T-cell (primary cell): ENCODE data around the gene CYSLTR2. TPM values are rescaled to one million over a fixed set of nuclear protein-coding genes. Genes with fewer than 3 reads are reported as not detected.
"Not testable (repeated sequence)": the region's sequence is repeated elsewhere in the genome, so short reads cannot be mapped to it uniquely, and the experiment has no call there.

ENCODE experiments used
- ATAC-seq, 4 experiments: fragments of 200-7000 bp in 3 of 4; fragments of 150-1000 bp in 1 of 4; cut with Tn5 transposase; replicated peaks in 1 of 4; 1 replicate in 3 of 4; 2 replicates in 1 of 4; pipeline ENCODE4 v1.10.0; 2021; ENCODE audit warnings: moderate library complexity in 3 of 4, mild to moderate bottlenecking in 2 of 4, moderate number of reproducible peaks in 1 of 4
- CTCF ChIA-PET, 2 donors: fragments of 300-600 bp; sonication (Branson Sonifier 250); formaldehyde crosslinking; loops; one replicate each; lab custom pipeline; 2022; ENCODE audit warnings: antibody characterized with exemption in 2 of 2; lab: Charles Lee
- POLR2A ChIA-PET, 2 donors: fragments of 300-600 bp; sonication (Branson Sonifier 250); formaldehyde crosslinking; loops; one replicate each; lab custom pipeline; 2022; ENCODE audit warnings: antibody characterized with exemption in 2 of 2; lab: Charles Lee
- DNase-seq, 35 experiments: peaks; one replicate each; pipeline versions ENCODE4 v3.0.0 to v3.0.0-alpha.2; 2013 to 2023
- H3K27ac ChIP-seq: one replicate; pipeline ENCODE4 v1.5.1; 2013; ENCODE audit warnings: low read length
- H3K27me3 ChIP-seq, 2 experiments: replicated peaks in 1 of 2; 1 replicate in 1 of 2; 2 replicates in 1 of 2; pipeline versions ENCODE4 v1.6.1 to v1.7.0; 2013; ENCODE audit warnings: low read length in 1 of 2, mixed read lengths in 1 of 2; ENCODE audit not compliant: control insufficient read depth in 2 of 2, insufficient read depth in 2 of 2; ENCODE audit errors: extremely low read depth in 1 of 2
- H3K36me3 ChIP-seq, 2 donors: 1 replicate in 1 of 2; 2 replicates in 1 of 2; pipeline versions ENCODE4 v1.6.1 to v1.7.0; 2013; ENCODE audit warnings: low read length in 1 of 2; ENCODE audit not compliant: control insufficient read depth in 2 of 2, insufficient read depth in 1 of 2; ENCODE audit errors: extremely low read depth in 1 of 2
- H3K4me1 ChIP-seq, 2 experiments: 1 replicate in 1 of 2; 2 replicates in 1 of 2; pipeline versions ENCODE4 v1.6.1 to v1.7.0; 2013; ENCODE audit warnings: low read length in 2 of 2, mixed read lengths in 1 of 2; ENCODE audit not compliant: insufficient read depth in 2 of 2, control insufficient read depth in 1 of 2; ENCODE audit errors: extremely low read depth in 1 of 2
- H3K4me3 ChIP-seq, 2 donors: 1 replicate in 1 of 2; 2 replicates in 1 of 2; pipeline versions ENCODE4 v1.5.1 to v1.7.0; 2013; ENCODE audit warnings: mild to moderate bottlenecking in 2 of 2, low read length in 1 of 2, moderate library complexity in 1 of 2; ENCODE audit not compliant: control insufficient read depth in 1 of 2; ENCODE audit errors: extremely low read depth in 1 of 2
- H3K9me3 ChIP-seq: 2 replicates; pipeline ENCODE4 v1.7.0; 2013
- H3K27ac Mint-ChIP-seq, 2 donors: one replicate each; pipeline ENCODE4 v1.8.0; 2020 to 2021; ENCODE audit warnings: mild to moderate bottlenecking in 2 of 2, mixed read lengths in 2 of 2
- H3K27me3 Mint-ChIP-seq, 2 donors: one replicate each; pipeline ENCODE4 v1.8.0; 2021 to 2022; ENCODE audit warnings: mixed read lengths in 2 of 2
- H3K36me3 Mint-ChIP-seq: one replicate; pipeline ENCODE4 v1.8.0; 2021; ENCODE audit warnings: mixed read lengths
- H3K4me1 Mint-ChIP-seq, 3 donors: one replicate each; pipeline ENCODE4 v1.8.0; 2020 to 2022; ENCODE audit warnings: mixed read lengths in 3 of 3, mild to moderate bottlenecking in 1 of 3
- H3K4me3 Mint-ChIP-seq, 3 donors: one replicate each; pipeline ENCODE4 v1.8.0; 2020 to 2022; ENCODE audit warnings: mild to moderate bottlenecking in 3 of 3, mixed read lengths in 3 of 3, moderate library complexity in 3 of 3
- H3K9me3 Mint-ChIP-seq, 3 donors: one replicate each; pipeline ENCODE4 v1.8.0; 2020 to 2022; ENCODE audit warnings: mixed read lengths in 3 of 3
- WGBS: methylation state at CpG from one replicate; pipeline ENCODE4 v1.1.5; 2013; ENCODE audit warnings: missing lambda C conversion rate; ENCODE audit not compliant: insufficient coverage; 5-methylcytosine and 5-hydroxymethylcytosine counted together
- total RNA-seq, 35 experiments: library from RNA in 6 of 35; stranded (reverse) in 6 of 35; fragments of 120-200 nt in 1 of 35; gene quantifications; one replicate each; pipeline versions ENCODE4 v1.2.1 to v1.2.4 and lab custom pipeline; 2013 to 2026

The CYSLTR2 gene
- total RNA-seq, 5 donors from 2014 or later (not counting 1 experiment from before 2014, with no cell fraction given) = 1.7 to 6.2 (median 2.9) TPM

DNA sequence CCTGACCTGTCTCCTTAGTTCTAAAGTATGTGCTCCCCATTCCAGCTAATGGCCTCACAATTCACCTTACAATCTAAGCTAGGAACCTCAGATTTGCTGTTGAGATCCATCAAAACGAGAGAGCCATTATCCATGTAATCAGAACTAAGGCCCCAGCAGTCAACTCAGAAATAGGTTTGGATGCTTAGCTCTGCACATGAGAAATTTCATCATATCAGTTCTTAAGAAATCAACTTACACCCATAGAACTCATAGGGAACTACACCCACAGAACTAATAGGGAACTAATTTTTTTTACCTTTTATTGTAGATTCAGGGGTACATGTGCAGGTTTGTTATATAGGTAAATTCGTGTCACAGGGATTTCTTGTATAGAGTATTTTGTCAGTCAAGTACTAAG, 28.7 kb downstream of the CYSLTR2 start:
- POLR2A ChIA-PET = interaction anchor here (0.5 kb wide), 2 partner anchors 564 to 1175 kb away, joined by 3 to 7 read pairs; no protein-coding TSS in a partner anchor
- CTCF ChIA-PET = interaction anchor here (0.5 to 1.2 kb wide), 3 partner anchors 51 to 521 kb away, joined by 3 to 4 read pairs (median 3); no protein-coding TSS in a partner anchor
- Histone ChIP-seq H3K27me3 (no peaks in the 10 kb centered on the region), H3K4me1 (no peaks in the 10 kb centered on the region), H3K4me3 (no peak overlapping the region), H3K9me3 (no peaks in the 10 kb centered on the region), H3K36me3 (no peaks in the 10 kb centered on the region), H3K27ac (no peak overlapping the region)
- peaks cover 0 to 4% (median 0%) of the 10 kb centered on the region in 3 donors for H3K9me3 Mint-ChIP-seq
- H3K27ac Mint-ChIP-seq = no peak overlapping the region
- peaks cover 28% of the 10 kb centered on the region for H3K36me3 Mint-ChIP-seq
- ATAC-seq (no peak), DNase-seq (no peak)
- no peaks in the 10 kb centered on the region for H3K27me3 Mint-ChIP-seq
- WGBS = 67% methylated on average over 1 of the region's 2 CpGs
- no peak overlapping the region for H3K4me3 Mint-ChIP-seq
- H3K4me1 Mint-ChIP-seq = peaks cover 12 to 21% (median 20%) of the 10 kb centered on the region in 3 donors

DNA sequence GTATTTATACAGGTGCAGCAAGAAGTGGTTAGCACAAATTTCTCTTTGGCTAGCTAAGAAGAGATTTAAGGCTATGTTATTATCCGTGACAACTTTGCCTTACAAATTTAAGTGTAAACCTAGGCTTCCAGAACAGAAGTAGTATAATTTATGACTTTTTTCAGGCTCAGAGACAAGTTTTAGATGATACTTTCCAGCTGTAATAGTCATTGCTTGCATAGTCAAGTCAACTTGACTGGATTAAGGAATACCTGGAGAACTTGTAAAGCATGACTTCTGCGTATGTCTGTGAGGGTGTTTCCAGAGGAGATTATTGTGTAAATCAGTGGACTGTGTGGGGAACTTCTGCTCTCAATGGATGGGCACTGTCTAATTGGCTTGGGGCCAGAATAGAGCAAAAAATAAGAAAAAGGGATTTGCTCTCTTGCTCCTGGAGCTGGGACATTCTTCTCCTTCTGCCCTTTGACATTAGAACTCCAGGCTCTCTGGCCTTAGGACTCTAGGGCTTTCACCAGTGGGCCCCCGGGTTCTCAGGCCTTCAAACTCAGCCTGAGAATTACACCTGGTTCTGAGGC, 33.0 kb downstream of the CYSLTR2 start:
- WGBS = 76% methylated on average over 2 of the region's 3 CpGs
- ChIA-PET POLR2A (no interaction called here), CTCF (no interaction called here)
- Mint-ChIP-seq H3K4me1 (peaks cover 0 to 2% (median 0%) of the 10 kb centered on the region in 3 donors), H3K27ac (no peak overlapping the region), H3K9me3 (peaks cover 0 to 16% (median 10%) of the 10 kb centered on the region in 3 donors), H3K36me3 (peaks cover 40% of the 10 kb centered on the region), H3K27me3 (no peaks in the 10 kb centered on the region), H3K4me3 (no peak overlapping the region)
- H3K4me3 ChIP-seq = no peak overlapping the region
- no peaks in the 10 kb centered on the region for H3K27me3 ChIP-seq
- ATAC-seq (no peak), DNase-seq (no peak)
- H3K27ac ChIP-seq = no peak overlapping the region
- no peaks in the 10 kb centered on the region for H3K9me3 ChIP-seq
- H3K36me3 ChIP-seq = no peaks in the 10 kb centered on the region
- H3K4me1 ChIP-seq = no peaks in the 10 kb centered on the region

DNA sequence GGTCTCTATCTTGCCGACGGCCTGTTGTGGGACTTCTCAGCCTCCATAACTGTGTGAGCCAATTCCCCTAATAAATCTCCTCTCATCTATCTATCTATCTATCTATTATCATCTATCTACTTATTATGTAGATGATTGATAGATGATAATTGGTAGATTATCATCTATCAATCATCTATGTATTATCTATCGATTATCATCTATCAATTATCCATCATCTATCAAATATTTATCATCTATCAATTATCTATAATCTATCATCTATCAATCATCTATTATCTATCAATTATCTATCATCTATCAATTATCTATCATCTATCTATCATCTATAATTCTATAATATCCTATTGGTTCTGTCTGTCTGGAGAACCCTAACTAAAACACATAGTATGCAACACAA, 33.5 kb downstream of the CYSLTR2 start:
- no peaks in the 10 kb centered on the region for H3K27me3 ChIP-seq
- no peaks in the 10 kb centered on the region for H3K9me3 ChIP-seq
- peaks cover 40% of the 10 kb centered on the region for H3K36me3 Mint-ChIP-seq
- no peaks in the 10 kb centered on the region for H3K4me1 Mint-ChIP-seq
- POLR2A ChIA-PET = no interaction called here
- no peak overlapping the region for H3K27ac Mint-ChIP-seq
- H3K4me3 Mint-ChIP-seq = no peak overlapping the region
- CTCF ChIA-PET = no interaction called here
- ATAC-seq (no peak), DNase-seq (no peak)
- H3K36me3 ChIP-seq = no peaks in the 10 kb centered on the region
- no peaks in the 10 kb centered on the region for H3K4me1 ChIP-seq
- no peaks in the 10 kb centered on the region for H3K27me3 Mint-ChIP-seq
- WGBS = no CpG with 5 or more reads among the region's 3 CpGs
- H3K9me3 Mint-ChIP-seq = peaks cover 0 to 16% (median 10%) of the 10 kb centered on the region in 3 donors
- H3K4me3 ChIP-seq = no peak overlapping the region
- H3K27ac ChIP-seq = no peak overlapping the region

GRCh38 chr13:48693998-48694397, 40.3 kb downstream of the CYSLTR2 start:
- H3K36me3 ChIP-seq = no peaks in the 10 kb centered on the region
- Mint-ChIP-seq H3K9me3 (peaks cover under 1 to 5% (median 3%) of the 10 kb centered on the region in 3 donors), H3K36me3 (peaks cover 51% of the 10 kb centered on the region), H3K4me1 (no peaks in the 10 kb centered on the region), H3K4me3 (no peak overlapping the region), H3K27ac (no peak overlapping the region), H3K27me3 (no peaks in the 10 kb centered on the region)
- WGBS = 74% methylated on average over 2 of the region's 3 CpGs
- no peak overlapping the region for H3K27ac ChIP-seq
- DNase-seq (no peak), ATAC-seq (no peak)
- no peaks in the 10 kb centered on the region for H3K9me3 ChIP-seq
- H3K4me3 ChIP-seq = no peak overlapping the region
- H3K4me1 ChIP-seq = no peaks in the 10 kb centered on the region
- CTCF ChIA-PET = no interaction called here
- POLR2A ChIA-PET = no interaction called here
- no peaks in the 10 kb centered on the region for H3K27me3 ChIP-seq

DNA sequence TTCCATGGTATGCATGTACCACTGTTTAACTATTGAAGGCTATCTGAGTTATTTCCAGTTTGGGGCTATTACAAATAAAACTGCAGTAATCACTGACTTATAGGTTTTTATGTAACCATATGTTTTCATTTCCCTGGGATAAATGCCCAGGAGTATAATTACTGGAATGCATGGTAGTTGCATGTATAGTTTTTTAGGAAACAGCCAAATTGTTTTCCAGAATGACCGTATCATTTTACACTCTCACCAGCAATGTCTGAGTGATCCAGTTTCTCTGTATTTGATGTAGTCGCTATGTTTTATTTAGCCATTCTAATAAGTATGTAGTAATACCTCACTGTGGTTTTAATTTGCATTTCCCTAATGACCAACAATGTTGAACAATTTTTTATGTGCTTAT, 42.0 kb downstream of the CYSLTR2 start:
- Histone ChIP-seq H3K4me3 (no peak overlapping the region), H3K4me1 (no peaks in the 10 kb centered on the region), H3K27ac (no peak overlapping the region), H3K36me3 (no peaks in the 10 kb centered on the region), H3K27me3 (no peaks in the 10 kb centered on the region), H3K9me3 (no peaks in the 10 kb centered on the region)
- H3K4me3 Mint-ChIP-seq = no peak overlapping the region
- CTCF ChIA-PET = no interaction called here
- ATAC-seq = no peak
- H3K27ac Mint-ChIP-seq = no peak overlapping the region
- no CpG with 5 or more reads among the region's 2 CpGs for WGBS
- POLR2A ChIA-PET = no interaction called here
- H3K27me3 Mint-ChIP-seq = no peaks in the 10 kb centered on the region
- peaks cover 57% of the 10 kb centered on the region for H3K36me3 Mint-ChIP-seq
- H3K4me1 Mint-ChIP-seq = peaks cover 0 to 3% (median 0%) of the 10 kb centered on the region in 3 donors
- DNase-seq = no peak
- peaks cover 4 to 7% (median 4%) of the 10 kb centered on the region in 3 donors for H3K9me3 Mint-ChIP-seq

DNA sequence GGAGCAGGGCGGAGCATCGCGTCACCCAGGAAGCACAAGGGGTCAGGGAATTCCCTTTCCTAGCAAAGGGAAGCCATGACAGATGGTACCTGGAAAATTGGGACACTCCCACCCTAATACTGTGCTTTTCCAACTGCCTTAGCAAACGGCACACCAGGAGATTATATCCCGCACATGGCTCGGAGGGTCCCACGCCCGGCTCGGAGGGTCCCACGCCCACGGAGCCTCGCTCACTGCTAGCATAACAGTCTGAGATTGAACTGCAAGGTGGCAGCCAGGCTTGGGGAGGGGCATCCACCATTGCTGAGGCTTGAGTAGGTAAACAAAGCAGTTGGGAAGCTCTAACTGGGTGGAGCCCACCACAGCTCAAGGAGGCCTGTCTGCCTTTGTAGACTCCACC, 42.9 kb downstream of the CYSLTR2 start:
- H3K36me3 Mint-ChIP-seq = peaks cover 62% of the 10 kb centered on the region
- H3K27ac ChIP-seq, H3K4me1 Mint-ChIP-seq, H3K27ac Mint-ChIP-seq, H3K27me3 Mint-ChIP-seq, DNase-seq, H3K9me3 ChIP-seq, H3K4me3 ChIP-seq, H3K4me1 ChIP-seq, H3K4me3 Mint-ChIP-seq, POLR2A ChIA-PET, CTCF ChIA-PET, H3K36me3 ChIP-seq, H3K27me3 ChIP-seq, ATAC-seq: not testable (repeated sequence)
- WGBS = 100% methylated on average over 4 of the region's 12 CpGs
- peaks cover 4 to 12% (median 4%) of the 10 kb centered on the region in 3 donors for H3K9me3 Mint-ChIP-seq
